Adipocyte (in vitro differentiated cells): Measurements from ENCODE around the gene CERS1.

Experiments
- DNase-seq: peaks from one replicate; pipeline ENCODE4 v3.0.0-alpha.2; 2015; ENCODE audit warnings: low read depth
- H3K27me3 ChIP-seq: replicated peaks from 2 replicates; pipeline ENCODE4 v1.7.0; 2013; ENCODE audit warnings: mild to moderate bottlenecking, low read length, moderate library complexity; ENCODE audit not compliant: control insufficient read depth, insufficient read depth
- H3K36me3 ChIP-seq: 2 replicates; pipeline ENCODE4 v1.7.0; 2013; ENCODE audit warnings: low read length, mild to moderate bottlenecking, moderate library complexity; ENCODE audit not compliant: control insufficient read depth, insufficient read depth, severe bottlenecking
- H3K4me1 ChIP-seq: 2 replicates; pipeline ENCODE4 v1.7.0; 2013; ENCODE audit warnings: mild to moderate bottlenecking, low read length, moderate library complexity; ENCODE audit not compliant: control insufficient read depth, insufficient read depth
- H3K4me3 ChIP-seq: 2 replicates; pipeline ENCODE4 v1.7.0; 2013; ENCODE audit warnings: mild to moderate bottlenecking, low read length, moderate library complexity
- H3K9ac ChIP-seq: 2 replicates; pipeline ENCODE4 v1.7.0; 2013; ENCODE audit warnings: mild to moderate bottlenecking, low read length, moderate library complexity
- H3K9me3 ChIP-seq: 2 replicates; pipeline ENCODE4 v1.7.0; 2013; ENCODE audit warnings: mild to moderate bottlenecking, low read length, moderate library complexity; ENCODE audit not compliant: control insufficient read depth

Gene CERS1

GRCh38 chr19:18915639-18916038, 19.7 kb upstream of the CERS1 start:
- no peaks in the 10 kb centered on the region for H3K9me3 ChIP-seq
- H3K9ac ChIP-seq = peak overlapping the region; percentile 34
- DNase-seq = peak; percentile 35
- H3K27me3 ChIP-seq = no peaks in the 10 kb centered on the region
- peaks cover 14% of the 10 kb centered on the region for H3K4me1 ChIP-seq
- H3K36me3 ChIP-seq = peaks cover 23% of the 10 kb centered on the region
- H3K4me3 ChIP-seq = no peak overlapping the region

GRCh38 chr19:18913466-18913865, 17.5 kb upstream of the CERS1 start:
- peaks cover 38% of the 10 kb centered on the region for H3K36me3 ChIP-seq
- H3K27me3 ChIP-seq = no peaks in the 10 kb centered on the region
- no peak overlapping the region for H3K4me3 ChIP-seq
- H3K9ac ChIP-seq = no peak overlapping the region
- DNase-seq = no peak
- H3K4me1 ChIP-seq = peaks cover 8% of the 10 kb centered on the region
- no peaks in the 10 kb centered on the region for H3K9me3 ChIP-seq

GRCh38 chr19:18912933-18913332, 17.0 kb upstream of the CERS1 start:
- no peak for DNase-seq
- Histone ChIP-seq H3K9ac (no peak overlapping the region), H3K4me1 (peaks cover 5% of the 10 kb centered on the region), H3K4me3 (no peak overlapping the region), H3K36me3 (peaks cover 40% of the 10 kb centered on the region), H3K9me3 (no peaks in the 10 kb centered on the region), H3K27me3 (no peaks in the 10 kb centered on the region)

- no peak for DNase-seq
- Histone ChIP-seq H3K36me3 (peaks cover 60% of the 10 kb centered on the region), H3K4me3 (no peak overlapping the region), H3K9ac (no peak overlapping the region), H3K4me1 (no peaks in the 10 kb centered on the region), H3K27me3 (no peaks in the 10 kb centered on the region), H3K9me3 (no peaks in the 10 kb centered on the region)
These were observed 15.0 kb upstream of the CERS1 start for GRCh38 chr19:18910801-18911436.

- no peak for DNase-seq
- Histone ChIP-seq H3K9me3 (no peaks in the 10 kb centered on the region), H3K4me1 (no peaks in the 10 kb centered on the region), H3K27me3 (no peaks in the 10 kb centered on the region), H3K9ac (no peak overlapping the region), H3K36me3 (peaks cover 63% of the 10 kb centered on the region), H3K4me3 (no peak overlapping the region)
These were observed 14.1 kb upstream of the CERS1 start for GRCh38 chr19:18910010-18910409.

- H3K9me3 ChIP-seq = no peaks in the 10 kb centered on the region
- peaks cover 62% of the 10 kb centered on the region for H3K36me3 ChIP-seq
- H3K4me3 ChIP-seq = no peak overlapping the region
- DNase-seq = no peak
- no peaks in the 10 kb centered on the region for H3K27me3 ChIP-seq
- H3K9ac ChIP-seq = no peak overlapping the region
- no peaks in the 10 kb centered on the region for H3K4me1 ChIP-seq
These were observed 13.1 kb upstream of the CERS1 start for GRCh38 chr19:18908917-18909619.

- DNase-seq = no peak
- no peak overlapping the region for H3K9ac ChIP-seq
- H3K36me3 ChIP-seq = peaks cover 66% of the 10 kb centered on the region
- no peak overlapping the region for H3K4me3 ChIP-seq
- no peaks in the 10 kb centered on the region for H3K27me3 ChIP-seq
- no peaks in the 10 kb centered on the region for H3K9me3 ChIP-seq
- H3K4me1 ChIP-seq = no peaks in the 10 kb centered on the region
These were observed 10.9 kb upstream of the CERS1 start for GRCh38 chr19:18906605-18907519.

- Histone ChIP-seq H3K4me3 (no peak overlapping the region), H3K4me1 (no peaks in the 10 kb centered on the region), H3K9ac (no peak overlapping the region), H3K27me3 (no peaks in the 10 kb centered on the region), H3K36me3 (peaks cover 64% of the 10 kb centered on the region), H3K9me3 (no peaks in the 10 kb centered on the region)
- DNase-seq = no peak
These were observed 9.7 kb upstream of the CERS1 start for GRCh38 chr19:18905513-18906236.

- Histone ChIP-seq H3K4me3 (no peak overlapping the region), H3K9me3 (no peaks in the 10 kb centered on the region), H3K36me3 (peaks cover 64% of the 10 kb centered on the region), H3K4me1 (no peaks in the 10 kb centered on the region), H3K9ac (no peak overlapping the region), H3K27me3 (no peaks in the 10 kb centered on the region)
- DNase-seq = no peak
These were observed 9.1 kb upstream of the CERS1 start for GRCh38 chr19:18905058-18905456.

- Histone ChIP-seq H3K4me1 (no peaks in the 10 kb centered on the region), H3K4me3 (no peak overlapping the region), H3K36me3 (peaks cover 63% of the 10 kb centered on the region), H3K9ac (no peak overlapping the region), H3K27me3 (no peaks in the 10 kb centered on the region), H3K9me3 (no peaks in the 10 kb centered on the region)
- no peak for DNase-seq
These were observed 8.5 kb upstream of the CERS1 start for GRCh38 chr19:18904334-18905057.
